Erythroblast (primary cell): ENCODE data around the gene SRSF3.

ENCODE experiments used
- GATA1 ChIP-seq: IDR thresholded peaks from 2 replicates; pipeline ENCODE4 v1.6.1; 2011; ENCODE audit warnings: low read depth, mild to moderate bottlenecking, control low read depth, low read length, moderate library complexity
- POLR2A ChIP-seq: IDR thresholded peaks from 2 replicates; pipeline ENCODE4 v1.6.1; 2011; ENCODE audit warnings: mild to moderate bottlenecking, low read length

DNA sequence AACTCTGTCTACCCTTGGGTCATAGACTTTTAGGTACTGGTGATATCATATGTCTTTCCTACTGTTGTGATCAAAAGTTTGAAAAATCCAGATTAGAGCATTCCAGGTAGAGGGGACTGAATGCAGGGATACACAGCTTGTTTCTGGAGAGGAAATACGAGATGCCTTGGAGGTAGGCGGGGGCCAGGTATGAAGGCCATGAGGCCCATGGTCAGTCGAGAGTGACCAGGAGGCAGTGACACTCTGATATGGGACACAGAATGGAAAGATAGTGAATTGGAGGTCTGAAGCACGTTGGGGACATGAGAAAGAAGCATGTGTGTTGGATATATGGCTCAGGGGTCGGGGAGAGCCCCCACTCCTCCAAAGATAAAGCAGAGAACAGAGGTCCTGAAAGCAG lies 16.1 kb upstream of the SRSF3 start:
- no peak for TF ChIP-seq POLR2A
- no peak for TF ChIP-seq GATA1
